DLD1 (cell line): ENCODE measurements around the gene YAE1.

Experiments
- in situ Hi-C: cut with HindIII; loops from 2 replicates; pipeline ENCODE4 v1.10.0; 2017; ENCODE audit warnings: low sequenced_read_pairs

YAE1 gene

GRCh38 chr7:39606352-39606751, 40.1 kb downstream of the YAE1 start:
- in situ Hi-C loops, result no loop called here

DNA sequence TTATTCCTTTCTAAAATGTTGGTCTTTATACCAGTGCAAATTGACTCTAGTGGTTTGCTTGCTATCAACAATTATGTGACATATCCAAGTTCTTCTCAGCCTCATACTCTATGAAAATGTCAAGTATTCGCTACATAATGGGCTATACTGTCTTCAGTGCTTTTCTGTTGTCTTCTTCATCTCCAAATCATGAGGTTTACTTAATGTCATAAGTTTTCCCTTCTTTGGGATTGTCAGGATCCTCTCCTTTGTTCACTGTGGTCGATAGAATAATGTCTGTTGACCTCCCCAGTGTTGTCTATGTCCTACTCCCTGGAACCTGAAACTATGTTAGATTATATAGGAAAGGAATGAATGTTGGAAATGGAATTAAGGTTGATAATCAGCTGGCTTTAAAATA, 40.7 kb downstream of the YAE1 start:
- in situ Hi-C loops, result no loop called here

DNA sequence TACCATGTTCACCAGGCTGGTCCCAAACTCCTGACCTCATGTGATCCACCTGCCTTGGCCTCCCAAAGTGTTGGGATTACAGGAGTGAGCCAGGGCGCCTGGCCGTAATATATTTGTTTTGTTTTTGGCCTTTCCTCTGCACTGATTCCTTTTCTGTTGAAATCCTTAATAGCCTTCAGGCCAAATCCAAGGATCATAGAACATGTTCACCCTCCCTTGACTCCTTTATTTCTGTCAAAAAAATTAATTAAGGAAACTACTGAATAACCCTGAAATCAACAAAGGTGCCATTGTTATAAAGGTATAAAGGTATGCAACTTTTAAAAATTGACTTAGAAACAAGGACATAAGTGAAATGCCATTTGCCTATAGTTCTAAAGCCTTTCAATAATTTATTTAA, 41.7 kb downstream of the YAE1 start:
- in situ Hi-C loops, result no loop called here

GRCh38 chr7:39608278-39608677, 42.1 kb downstream of the YAE1 start:
- in situ Hi-C loops, result no loop called here

DNA sequence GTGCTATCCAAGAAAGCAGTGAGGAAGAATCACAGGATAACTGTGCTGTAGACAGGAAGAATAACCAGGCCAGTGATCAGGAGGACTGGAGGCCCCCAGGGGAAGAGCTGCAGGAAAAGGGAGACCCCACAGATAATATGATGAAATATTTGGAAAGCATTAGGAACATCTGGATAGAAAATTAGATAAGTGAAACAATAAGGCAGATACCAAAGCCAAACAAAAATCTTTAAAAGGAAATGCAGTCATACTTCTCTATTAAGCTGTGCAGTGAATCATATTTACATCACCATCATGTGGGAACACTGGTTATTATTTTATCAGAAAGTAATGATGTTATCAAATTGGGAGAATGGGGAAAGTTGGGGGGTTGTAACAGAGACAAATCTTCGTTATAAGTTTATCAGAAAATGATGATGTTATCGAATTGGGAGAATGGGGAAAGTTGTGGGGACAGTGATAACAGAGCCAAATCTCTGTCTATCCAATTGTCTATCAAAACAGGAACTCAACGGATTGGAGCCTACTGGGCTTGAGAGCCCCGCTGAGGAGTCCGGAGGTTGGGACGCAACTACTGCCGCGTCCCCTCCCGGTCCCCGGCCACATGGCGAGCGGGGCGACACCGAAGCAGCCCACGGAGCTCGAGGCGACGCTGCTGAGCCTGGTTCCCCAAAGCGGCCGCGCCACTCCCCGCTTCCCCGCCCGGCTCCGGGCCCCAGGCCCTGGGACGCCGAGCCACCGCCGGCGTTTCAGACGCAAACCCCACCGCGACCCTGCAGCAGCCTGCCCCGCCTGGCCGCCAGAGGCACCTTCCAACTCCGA, 43.1 kb downstream of the YAE1 start:
- in situ Hi-C loops, result no loop called here

GRCh38 chr7:39609935-39610263, 43.7 kb downstream of the YAE1 start:
- in situ Hi-C loops, result no loop called here

- in situ Hi-C loops, result no loop called here
These were observed 47.4 kb downstream of the YAE1 start for GRCh38 chr7:39613577-39613976.

GRCh38 chr7:39614299-39614698, 48.1 kb downstream of the YAE1 start:
- in situ Hi-C loops, result no loop called here

GRCh38 chr7:39615350-39615975, 49.3 kb downstream of the YAE1 start:
- in situ Hi-C loops, result no loop called here

- in situ Hi-C loops, result no loop called here
These were observed 49.9 kb downstream of the YAE1 start for GRCh38 chr7:39616138-39616537.

GRCh38 chr7:39617005-39617404, 50.8 kb downstream of the YAE1 start:
- in situ Hi-C loops, result no loop called here

DNA sequence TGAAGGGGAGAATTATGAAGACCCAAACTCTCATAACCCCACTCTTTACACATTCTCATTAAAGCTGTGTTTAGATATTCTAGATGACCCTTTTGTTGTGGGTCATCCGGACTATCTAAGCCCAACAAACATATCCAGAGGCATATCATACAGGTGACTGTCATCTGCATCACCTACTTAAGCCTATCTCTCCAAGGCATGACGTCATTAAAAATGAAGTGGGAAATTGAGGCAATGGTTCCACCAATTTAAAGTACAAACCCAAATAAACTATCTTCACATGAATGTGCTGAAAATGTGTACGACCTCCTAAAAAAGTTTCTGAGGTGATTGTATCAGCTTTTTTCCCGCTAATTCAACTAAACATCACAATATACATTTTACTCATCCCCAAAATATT, 52.7 kb downstream of the YAE1 start:
- in situ Hi-C loops, result no loop called here

- in situ Hi-C loops, result no loop called here
These were observed 54.3 kb downstream of the YAE1 start for GRCh38 chr7:39620486-39620885.

DNA sequence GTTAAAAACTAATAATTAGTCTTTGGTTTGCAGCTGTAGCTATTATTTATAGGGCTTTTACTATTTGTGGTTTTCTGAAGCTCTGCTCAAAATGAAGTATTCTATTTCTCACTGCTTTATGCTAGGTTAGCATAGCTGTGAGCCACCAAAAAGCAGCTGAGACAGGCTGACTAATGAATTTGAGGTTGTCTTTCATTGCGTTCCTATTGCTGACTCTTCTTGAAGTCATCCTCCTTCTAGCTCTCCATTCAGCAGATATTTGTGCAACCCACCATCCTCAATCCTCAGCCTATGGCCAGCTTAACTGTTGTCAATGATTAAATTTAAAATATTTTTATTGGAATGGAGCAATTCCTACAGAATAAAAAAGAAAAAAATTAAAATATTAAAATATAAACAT, 55.1 kb downstream of the YAE1 start:
- in situ Hi-C loops, result no loop called here

DNA sequence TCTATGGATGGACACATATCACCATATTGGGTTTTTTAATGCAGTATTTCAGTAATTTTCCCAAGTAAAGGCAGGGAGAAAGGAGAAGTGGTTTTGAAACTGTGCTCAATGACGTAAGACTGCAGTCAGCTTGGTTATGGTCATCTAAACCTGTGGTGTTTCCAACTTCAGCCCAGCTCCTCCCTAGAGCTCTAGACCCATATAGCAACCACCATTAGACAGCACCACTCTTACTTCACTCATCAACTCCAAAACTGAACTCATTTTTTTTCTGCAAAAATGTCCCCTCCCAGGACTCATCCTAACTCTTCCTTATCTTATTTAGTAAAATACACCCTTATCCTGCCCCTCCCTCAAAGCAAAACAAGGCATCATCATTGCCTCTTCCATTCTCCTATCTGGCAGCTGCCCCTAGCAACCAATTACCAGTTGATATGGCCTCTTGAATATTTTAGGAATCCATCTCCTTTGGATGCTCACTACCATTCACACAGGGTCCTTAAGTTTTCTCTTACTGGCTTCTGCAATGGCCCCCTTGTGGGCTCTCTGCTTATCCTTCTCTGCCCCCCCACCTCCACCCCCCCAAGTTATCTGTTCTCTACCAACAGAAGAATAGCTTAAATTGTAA, 55.7 kb downstream of the YAE1 start:
- in situ Hi-C loops, result no loop called here
